ENCODE data around the gene SIX5. TPM values are rescaled to one million over a fixed set of nuclear protein-coding genes. Genes with fewer than 3 reads are reported as not detected.

SIX5 gene
- total RNA-seq, 1 experiment from 2014 or later = 23.6 TPM

DNA sequence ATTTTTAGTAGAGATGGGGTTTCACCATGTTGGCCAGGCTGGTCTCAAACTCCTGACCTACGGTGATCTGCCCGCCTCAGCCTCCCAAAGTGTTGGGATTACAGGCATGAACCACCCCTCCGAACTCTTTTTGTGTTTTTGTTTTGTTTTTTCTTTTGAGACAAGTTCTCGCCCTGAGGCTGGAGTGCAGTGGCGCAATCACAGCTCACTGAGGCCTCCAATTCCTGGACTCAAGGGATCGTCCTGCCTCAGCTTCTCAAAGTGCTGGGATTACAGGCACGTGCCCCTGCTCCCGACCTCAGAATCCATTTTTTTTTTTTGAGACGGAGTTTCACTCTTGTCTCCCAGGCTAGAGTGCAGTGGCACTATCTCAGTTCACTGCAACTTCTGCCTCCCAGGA is 11.4 kb downstream of the SIX5 start:
- H3K27me3 ChIP-seq (replicated peaks; ENCODE audit: insufficient read depth, low read depth, low read length, poor library complexity) = no peaks in the 10 kb centered on the region
- no peak overlapping the region for H3K4me3 ChIP-seq (ENCODE audit: low read depth, low read length, poor library complexity, severe bottlenecking)
- DNase-seq (ENCODE audit: low spot score) = no peak
- no TSS peak for BruUV-seq (replicated peaks)
- H3K9me3 ChIP-seq (ENCODE audit: low read depth, low read length, poor library complexity, severe bottlenecking) = no peaks in the 10 kb centered on the region
- H3K4me1 ChIP-seq (ENCODE audit: insufficient read depth, low read length, poor library complexity, severe bottlenecking) = no peaks in the 10 kb centered on the region
- POLR2A ChIA-PET (ENCODE audit: low non-redundant PET) = no interaction called here
- TF ChIP-seq, protein P1, sequence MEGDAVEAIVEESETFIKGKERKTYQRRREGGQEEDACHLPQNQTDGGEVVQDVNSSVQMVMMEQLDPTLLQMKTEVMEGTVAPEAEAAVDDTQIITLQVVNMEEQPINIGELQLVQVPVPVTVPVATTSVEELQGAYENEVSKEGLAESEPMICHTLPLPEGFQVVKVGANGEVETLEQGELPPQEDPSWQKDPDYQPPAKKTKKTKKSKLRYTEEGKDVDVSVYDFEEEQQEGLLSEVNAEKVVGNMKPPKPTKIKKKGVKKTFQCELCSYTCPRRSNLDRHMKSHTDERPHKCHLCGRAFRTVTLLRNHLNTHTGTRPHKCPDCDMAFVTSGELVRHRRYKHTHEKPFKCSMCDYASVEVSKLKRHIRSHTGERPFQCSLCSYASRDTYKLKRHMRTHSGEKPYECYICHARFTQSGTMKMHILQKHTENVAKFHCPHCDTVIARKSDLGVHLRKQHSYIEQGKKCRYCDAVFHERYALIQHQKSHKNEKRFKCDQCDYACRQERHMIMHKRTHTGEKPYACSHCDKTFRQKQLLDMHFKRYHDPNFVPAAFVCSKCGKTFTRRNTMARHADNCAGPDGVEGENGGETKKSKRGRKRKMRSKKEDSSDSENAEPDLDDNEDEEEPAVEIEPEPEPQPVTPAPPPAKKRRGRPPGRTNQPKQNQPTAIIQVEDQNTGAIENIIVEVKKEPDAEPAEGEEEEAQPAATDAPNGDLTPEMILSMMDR (conservative IDR thresholded peaks at IDR 0.05; ENCODE audit: low read depth, low read length) = no peak
- no peak for TF ChIP-seq EZH2 (IDR thresholded peaks at IDR 0.05; ENCODE audit: borderline replicate concordance, low read depth, low read length, poor library complexity, severe bottlenecking)
- H3K36me3 ChIP-seq (ENCODE audit: insufficient read depth, low read length, poor library complexity, severe bottlenecking) = no peaks in the 10 kb centered on the region
- CTCF ChIA-PET = no interaction called here
- intact Hi-C loops (cut with micrococcal nuclease; ENCODE audit: unreplicated experiment) = no loop called here
- no peak overlapping the region for H3K27ac ChIP-seq (ENCODE audit: low read depth, low read length, poor library complexity, severe bottlenecking)

DNA sequence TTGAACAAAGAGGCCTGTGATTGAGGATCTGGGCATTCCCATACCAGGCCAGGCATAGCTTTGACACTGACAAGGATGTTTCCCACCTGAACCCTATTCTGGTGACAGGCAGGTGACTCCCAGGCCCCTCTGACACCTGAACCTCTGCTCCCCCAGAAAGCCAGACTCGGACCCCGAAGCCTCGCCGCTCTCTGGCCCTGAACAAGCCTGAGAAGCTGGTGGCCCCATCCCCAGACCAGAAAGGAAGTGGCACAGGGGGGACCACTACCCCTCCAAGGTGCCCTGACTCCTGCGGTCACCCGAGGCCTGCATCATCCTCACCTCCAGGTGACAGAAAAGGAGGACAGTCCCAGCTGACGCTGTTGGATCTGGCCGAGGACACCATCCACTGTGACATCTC is 14.7 kb downstream of the SIX5 start:
- Histone ChIP-seq H3K9me3 (ENCODE audit: low read depth, low read length, poor library complexity, severe bottlenecking) (no peaks in the 10 kb centered on the region), H3K36me3 (ENCODE audit: insufficient read depth, low read length, poor library complexity, severe bottlenecking) (no peaks in the 10 kb centered on the region), H3K27me3 (replicated peaks; ENCODE audit: insufficient read depth, low read depth, low read length, poor library complexity) (no peaks in the 10 kb centered on the region), H3K27ac (ENCODE audit: low read depth, low read length, poor library complexity, severe bottlenecking) (no peak overlapping the region), H3K4me1 (ENCODE audit: insufficient read depth, low read length, poor library complexity, severe bottlenecking) (no peaks in the 10 kb centered on the region), H3K4me3 (ENCODE audit: low read depth, low read length, poor library complexity, severe bottlenecking) (no peak overlapping the region)
- ChIA-PET CTCF (no interaction called here), POLR2A (ENCODE audit: low non-redundant PET) (no interaction called here)
- intact Hi-C loops (cut with micrococcal nuclease; ENCODE audit: unreplicated experiment) = no loop called here
- no peak for DNase-seq (ENCODE audit: low spot score)
- TF ChIP-seq EZH2 (IDR thresholded peaks at IDR 0.05; ENCODE audit: borderline replicate concordance, low read depth, low read length, poor library complexity, severe bottlenecking) = no peak
- TF ChIP-seq, protein P1 (conservative IDR thresholded peaks at IDR 0.05; ENCODE audit: low read depth, low read length) = no peak
- no TSS peak for BruUV-seq (replicated peaks)

DNA sequence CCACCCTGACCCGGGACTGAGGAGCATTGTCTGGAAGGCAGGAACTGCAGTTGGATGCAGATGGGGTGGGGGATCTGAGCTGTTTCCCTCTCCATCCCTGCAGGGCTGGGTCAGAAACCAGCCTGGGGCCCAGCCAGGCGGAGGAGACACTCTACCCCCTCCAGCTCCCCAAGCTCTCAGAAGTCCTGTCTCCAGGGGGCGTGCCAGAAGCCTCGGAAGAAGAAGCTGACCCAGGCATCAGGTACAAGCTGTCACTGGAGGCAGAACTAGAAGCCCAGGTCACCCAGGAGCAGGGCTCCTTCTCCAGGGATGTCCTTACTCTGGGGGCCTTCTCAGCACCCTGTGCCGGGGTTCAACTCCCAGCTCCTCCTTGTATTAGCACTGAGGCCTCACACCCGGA is 15.5 kb downstream of the SIX5 start:
- DNase-seq (ENCODE audit: low spot score) = no peak
- no peaks in the 10 kb centered on the region for H3K36me3 ChIP-seq (ENCODE audit: insufficient read depth, low read length, poor library complexity, severe bottlenecking)
- ChIA-PET POLR2A (ENCODE audit: low non-redundant PET) (interaction anchor here (0.6 kb wide), 1 partner anchor 26 kb away, joined by 3 read pairs; no protein-coding TSS in a partner anchor), CTCF (no interaction called here)
- H3K27me3 ChIP-seq (replicated peaks; ENCODE audit: insufficient read depth, low read depth, low read length, poor library complexity) = no peaks in the 10 kb centered on the region
- TF ChIP-seq, protein P1 (conservative IDR thresholded peaks at IDR 0.05; ENCODE audit: low read depth, low read length) = no peak
- no peak for TF ChIP-seq EZH2 (IDR thresholded peaks at IDR 0.05; ENCODE audit: borderline replicate concordance, low read depth, low read length, poor library complexity, severe bottlenecking)
- intact Hi-C loops (cut with micrococcal nuclease; ENCODE audit: unreplicated experiment) = no loop called here
- no peaks in the 10 kb centered on the region for H3K9me3 ChIP-seq (ENCODE audit: low read depth, low read length, poor library complexity, severe bottlenecking)
- H3K4me3 ChIP-seq (ENCODE audit: low read depth, low read length, poor library complexity, severe bottlenecking) = no peak overlapping the region
- no peak overlapping the region for H3K27ac ChIP-seq (ENCODE audit: low read depth, low read length, poor library complexity, severe bottlenecking)
- no peaks in the 10 kb centered on the region for H3K4me1 ChIP-seq (ENCODE audit: insufficient read depth, low read length, poor library complexity, severe bottlenecking)
- no TSS peak for BruUV-seq (replicated peaks)

Measured in A673 (cell line).